ENCODE results near the gene CHDH.

DNA sequence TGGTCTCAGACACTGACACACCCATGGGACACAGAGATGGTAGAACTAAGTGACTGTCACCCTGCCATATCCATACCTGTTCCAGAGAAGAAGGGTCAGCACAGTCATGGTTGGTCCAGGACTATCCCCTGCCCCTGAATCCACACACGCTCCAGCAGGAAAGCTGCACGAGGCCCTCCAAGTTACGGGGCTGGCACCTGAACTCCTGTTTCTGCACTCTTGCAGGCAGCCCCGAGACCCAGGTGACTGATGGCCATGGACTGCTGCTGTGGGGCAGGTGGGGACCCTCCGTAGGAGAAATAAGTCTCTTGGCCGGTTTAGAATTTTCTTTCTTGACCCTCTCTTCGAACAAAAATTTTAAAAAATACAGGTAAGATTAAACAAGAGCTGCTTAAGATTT is 30.6 kb downstream of the CHDH start:
- TF ChIP-seq, protein P1, sequence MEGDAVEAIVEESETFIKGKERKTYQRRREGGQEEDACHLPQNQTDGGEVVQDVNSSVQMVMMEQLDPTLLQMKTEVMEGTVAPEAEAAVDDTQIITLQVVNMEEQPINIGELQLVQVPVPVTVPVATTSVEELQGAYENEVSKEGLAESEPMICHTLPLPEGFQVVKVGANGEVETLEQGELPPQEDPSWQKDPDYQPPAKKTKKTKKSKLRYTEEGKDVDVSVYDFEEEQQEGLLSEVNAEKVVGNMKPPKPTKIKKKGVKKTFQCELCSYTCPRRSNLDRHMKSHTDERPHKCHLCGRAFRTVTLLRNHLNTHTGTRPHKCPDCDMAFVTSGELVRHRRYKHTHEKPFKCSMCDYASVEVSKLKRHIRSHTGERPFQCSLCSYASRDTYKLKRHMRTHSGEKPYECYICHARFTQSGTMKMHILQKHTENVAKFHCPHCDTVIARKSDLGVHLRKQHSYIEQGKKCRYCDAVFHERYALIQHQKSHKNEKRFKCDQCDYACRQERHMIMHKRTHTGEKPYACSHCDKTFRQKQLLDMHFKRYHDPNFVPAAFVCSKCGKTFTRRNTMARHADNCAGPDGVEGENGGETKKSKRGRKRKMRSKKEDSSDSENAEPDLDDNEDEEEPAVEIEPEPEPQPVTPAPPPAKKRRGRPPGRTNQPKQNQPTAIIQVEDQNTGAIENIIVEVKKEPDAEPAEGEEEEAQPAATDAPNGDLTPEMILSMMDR (IDR thresholded peaks at IDR 0.05), result no peak
- TF ChIP-seq POLR2A (IDR thresholded peaks at IDR 0.05), result no peak

Measured in heart left ventricle (tissue), 13 donors.